Fibroblast of peridontal ligament (primary cell): Measurements from ENCODE around the gene SAMD7.
A peak's percentile ranks its signal among the peaks of the same experiment; 100 is the strongest.

Experiments used
- DNase-seq: peaks from one replicate; pipeline ENCODE4 v3.0.0-alpha.2; 2010; ENCODE audit errors: extremely low read depth

The SAMD7 gene

GRCh38 chr3:169907944-169908343 is 3.4 kb upstream of the SAMD7 start:
- DNase-seq, result no peak

GRCh38 chr3:169913323-169913722 is 2.0 kb downstream of the SAMD7 start:
- DNase-seq, result no peak

- peak; percentile 46 for DNase-seq
These were observed 2.9 kb downstream of the SAMD7 start for GRCh38 chr3:169914321-169914720.

DNA sequence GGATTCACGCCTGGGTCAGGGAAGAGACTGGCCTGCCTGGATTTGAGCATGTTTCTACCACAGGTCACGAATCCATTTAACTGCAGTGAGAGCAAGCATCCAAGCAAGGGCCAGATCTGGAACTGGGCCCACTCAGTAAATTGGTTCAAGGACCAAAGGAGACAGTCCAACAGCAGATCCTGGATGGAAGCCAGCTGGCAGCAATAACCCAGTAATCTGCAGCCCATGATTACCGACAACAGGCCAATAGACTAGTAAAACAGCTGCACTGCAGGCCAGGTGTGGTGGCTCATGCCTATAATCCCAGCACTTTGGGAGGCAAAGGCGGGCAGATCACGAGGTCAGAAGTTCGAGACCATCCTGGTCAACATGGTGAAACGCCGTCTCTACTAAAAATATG is 11.8 kb downstream of the SAMD7 start:
- peak; percentile 25 for DNase-seq

GRCh38 chr3:169923831-169924230 is 12.5 kb downstream of the SAMD7 start:
- DNase-seq, result peak; percentile 5

- DNase-seq, result no peak
These were observed 18.6 kb downstream of the SAMD7 start for GRCh38 chr3:169929830-169930519.

DNA sequence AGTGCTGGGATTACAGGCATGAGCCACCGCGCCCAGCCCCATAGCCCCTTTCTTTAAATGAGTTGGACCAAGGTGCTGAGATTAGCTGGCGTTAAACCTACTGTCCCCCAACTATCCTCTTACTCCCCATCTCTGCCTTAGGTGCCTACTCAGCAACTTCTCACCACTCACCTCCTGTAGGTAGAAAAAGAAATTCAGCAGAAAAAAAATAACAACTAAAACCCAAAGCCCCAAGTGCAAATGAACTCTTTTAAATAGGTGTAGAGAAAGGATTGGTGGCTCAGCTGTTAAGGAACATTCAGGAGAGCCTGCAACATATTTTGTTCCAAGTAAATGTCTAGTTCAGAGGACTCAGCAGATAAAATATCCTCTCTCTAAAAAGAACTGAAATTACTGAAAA is 19.5 kb downstream of the SAMD7 start:
- no peak for DNase-seq

DNA sequence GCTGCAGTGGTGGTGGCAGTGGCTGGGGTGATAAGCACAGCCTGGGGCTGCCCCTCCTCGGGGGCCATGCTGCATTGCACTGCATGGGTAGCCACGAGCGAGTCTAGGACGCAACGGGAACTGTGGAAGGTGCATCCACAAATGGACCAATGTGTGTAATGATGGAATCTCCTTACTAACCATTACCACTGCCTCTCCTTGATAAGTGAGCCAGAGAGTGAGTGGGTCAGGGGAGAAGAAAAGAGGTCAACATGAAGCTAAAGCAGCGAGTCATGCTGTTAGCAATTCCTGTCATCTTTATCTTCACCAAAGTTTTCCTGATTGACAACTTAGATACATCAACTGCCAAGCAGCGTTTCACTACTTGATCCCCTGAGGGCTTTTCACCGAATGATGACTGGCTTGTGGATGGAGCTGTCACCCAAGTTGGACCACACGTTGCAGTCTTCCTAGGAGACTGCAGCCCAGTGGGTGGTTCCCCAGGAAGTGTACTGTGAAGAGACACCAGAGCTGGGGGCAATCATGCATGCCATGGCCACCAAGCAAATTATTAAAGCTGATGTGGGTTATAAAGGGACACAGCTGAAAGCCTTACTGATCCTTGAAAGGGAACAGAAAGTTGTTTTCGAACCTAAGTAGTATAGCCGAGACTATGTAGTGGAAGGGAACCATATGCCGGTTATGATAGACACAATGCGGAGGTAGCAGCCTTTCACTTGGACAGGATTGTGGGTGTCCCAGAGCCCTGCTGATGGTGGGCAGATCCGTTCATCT is 20.6 kb downstream of the SAMD7 start:
- DNase-seq, result no peak

DNA sequence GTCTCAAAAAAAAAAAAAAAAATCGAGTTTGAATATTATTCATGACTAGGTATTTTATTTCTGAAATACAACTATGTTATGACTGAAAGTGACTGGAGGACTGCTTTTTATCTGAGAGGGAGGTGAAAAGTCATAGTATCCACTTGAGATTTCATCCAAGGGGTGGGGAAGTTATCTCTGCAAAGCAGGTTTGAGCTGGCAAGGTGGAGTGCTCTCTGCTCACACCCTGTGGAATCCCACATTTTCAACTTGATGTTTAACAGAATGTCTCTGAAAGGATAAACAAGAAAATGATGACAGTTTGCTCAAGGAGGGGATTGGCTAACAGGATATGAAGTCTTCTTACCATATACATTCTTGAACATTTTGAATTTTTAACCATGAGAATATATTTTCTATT is 27.9 kb downstream of the SAMD7 start:
- no peak for DNase-seq

DNA sequence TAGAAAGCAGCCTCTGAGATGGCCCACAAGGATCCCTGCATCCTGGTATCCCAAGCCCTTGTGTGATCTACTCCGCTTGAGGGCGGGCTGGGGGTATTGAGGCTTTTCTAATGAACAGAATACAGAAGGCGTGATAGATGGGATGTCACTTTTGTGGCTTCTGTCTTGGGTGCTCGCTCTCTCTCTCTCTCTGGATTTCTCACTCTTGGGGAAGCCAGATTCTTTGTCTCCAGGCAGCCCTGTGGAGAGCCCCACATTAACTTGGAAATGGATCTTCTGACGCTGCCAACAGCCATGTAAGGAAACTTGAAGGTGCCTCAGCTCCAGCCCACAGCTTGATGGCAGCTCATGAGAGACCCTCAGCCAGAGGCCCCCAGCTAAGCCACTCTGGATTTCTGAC is 28.4 kb downstream of the SAMD7 start:
- no peak for DNase-seq

GRCh38 chr3:169940470-169941181 is 29.3 kb downstream of the SAMD7 start:
- no peak for DNase-seq

- DNase-seq, result peak; percentile 14
These were observed 33.9 kb downstream of the SAMD7 start for GRCh38 chr3:169945313-169945712.

DNA sequence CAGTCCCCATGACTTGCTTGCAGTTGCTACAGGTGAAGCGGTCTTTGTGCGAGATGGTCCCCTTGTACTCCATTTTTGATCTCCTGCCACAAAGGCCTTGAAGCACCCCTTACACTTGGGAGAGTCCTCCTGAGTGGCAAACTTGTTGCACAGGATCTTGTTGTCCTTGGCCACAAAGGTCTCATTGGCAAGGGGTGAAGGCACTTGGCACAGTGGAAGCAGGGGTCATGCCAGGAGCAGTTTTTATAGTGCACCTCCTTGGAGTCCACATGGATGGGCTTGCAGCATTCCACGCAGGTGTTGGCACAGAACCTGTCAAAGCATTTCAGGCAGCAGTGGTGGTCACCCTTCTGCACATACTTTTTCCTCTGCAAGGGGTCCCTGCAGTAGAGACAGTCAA is 35.0 kb downstream of the SAMD7 start:
- no peak for DNase-seq

DNA sequence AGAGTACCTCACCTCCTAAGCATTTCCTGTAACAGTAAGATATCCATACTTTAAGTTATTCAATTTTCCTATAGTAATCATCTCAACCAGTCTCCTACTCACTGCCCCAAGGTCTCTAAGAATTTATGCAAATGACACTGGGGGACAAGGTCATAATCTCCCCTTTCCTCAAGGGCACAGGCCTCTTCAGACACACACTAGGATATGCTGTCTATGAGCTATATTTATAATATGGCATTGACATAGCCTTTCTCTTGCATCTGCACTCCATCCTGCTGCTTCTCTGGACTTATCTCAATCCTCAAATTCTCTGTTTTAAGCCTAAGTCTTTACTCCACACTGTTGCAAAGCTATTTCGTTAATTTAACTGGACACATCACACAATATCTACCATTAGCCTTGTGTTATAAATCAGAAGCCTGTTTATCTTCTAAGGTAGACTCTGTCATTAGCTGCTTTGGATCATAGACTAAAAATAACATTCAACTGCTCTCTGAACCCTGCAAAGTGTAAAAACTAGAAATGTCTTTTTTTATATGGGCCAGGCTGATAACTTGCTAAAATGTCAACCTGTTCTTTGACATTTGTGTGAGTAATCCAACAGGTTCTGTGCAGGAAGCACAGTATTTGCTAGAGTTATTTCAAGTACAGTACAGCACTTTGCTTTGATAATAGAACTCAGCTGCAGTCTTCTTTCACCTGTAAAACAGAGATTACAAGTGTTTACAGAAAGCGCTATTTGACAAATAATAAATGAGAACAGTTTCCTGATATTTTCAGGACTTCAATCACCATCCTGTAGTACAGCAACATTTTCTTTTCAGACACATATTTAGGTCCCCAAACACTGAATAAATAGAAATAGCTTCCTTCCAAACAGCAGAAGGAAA is 37.4 kb downstream of the SAMD7 start:
- DNase-seq, result no peak

DNA sequence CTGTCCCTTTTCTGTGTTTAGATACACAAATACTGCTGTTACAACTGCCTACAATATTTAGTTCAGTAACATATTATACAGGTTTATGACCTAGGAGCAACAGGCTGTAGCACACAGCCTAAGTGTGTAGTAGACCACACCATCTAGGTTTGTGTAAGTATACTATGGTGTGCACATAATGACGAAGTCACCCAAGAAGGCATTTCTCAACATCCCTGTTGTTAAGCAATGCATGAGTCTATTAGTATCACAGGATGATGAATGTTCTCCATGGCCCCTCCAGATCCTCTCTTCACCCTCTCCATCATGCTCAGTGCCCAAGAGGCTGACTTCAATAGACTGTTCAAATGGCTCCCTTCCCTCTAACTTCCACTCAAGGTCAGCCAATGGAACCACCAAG is 40.7 kb downstream of the SAMD7 start:
- no peak for DNase-seq

DNA sequence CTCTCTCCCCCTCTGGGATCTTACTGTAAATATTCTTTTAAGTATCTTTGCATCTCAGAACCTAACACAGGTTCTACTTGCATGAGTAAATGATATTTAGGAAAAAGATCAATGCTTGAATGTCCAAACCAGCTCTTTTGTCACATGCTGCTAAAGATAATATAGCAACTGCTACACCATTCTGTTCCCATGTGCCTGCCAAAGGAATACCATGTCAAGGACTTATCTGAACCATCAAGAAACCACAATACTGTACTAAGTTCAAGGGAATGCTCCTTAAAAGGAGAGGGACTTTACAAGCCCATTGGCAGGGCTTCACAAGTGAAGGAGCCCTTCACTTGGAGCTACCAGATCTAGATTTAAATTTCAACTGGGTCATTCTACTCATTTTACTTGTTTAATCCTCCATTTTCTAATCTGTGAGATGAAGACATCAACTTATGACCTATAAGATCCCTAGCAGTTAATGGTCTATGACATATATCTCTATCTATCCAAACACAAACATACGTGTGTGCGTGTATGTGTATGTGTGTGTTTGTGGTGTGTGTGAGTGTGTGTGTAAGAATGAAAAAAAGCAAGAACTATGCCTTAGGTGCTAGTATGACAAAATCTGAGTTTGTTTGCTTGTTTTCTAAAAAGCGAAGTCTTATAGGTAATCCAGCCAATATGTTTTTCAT is 42.2 kb downstream of the SAMD7 start:
- DNase-seq, result no peak

GRCh38 chr3:169954142-169954756 is 42.9 kb downstream of the SAMD7 start:
- DNase-seq, result no peak

DNA sequence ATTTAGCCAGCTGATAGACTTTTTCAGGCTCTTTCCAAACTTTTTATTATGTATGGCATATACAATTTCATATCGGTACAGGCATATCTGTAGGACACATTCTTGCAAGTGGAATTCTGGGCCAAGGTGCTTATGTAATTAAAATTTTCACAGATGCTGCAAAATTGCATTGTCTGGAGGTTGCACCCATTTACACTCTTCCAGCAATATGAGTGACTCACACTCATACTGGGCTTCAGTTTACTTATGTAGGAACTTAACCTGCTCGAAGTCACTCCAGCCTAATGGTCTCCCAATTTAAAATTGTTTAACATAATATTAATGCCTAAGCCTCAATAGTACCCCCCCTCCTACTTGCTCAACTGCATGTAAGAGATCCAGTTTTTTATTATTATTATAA is 44.0 kb downstream of the SAMD7 start:
- no peak for DNase-seq

DNA sequence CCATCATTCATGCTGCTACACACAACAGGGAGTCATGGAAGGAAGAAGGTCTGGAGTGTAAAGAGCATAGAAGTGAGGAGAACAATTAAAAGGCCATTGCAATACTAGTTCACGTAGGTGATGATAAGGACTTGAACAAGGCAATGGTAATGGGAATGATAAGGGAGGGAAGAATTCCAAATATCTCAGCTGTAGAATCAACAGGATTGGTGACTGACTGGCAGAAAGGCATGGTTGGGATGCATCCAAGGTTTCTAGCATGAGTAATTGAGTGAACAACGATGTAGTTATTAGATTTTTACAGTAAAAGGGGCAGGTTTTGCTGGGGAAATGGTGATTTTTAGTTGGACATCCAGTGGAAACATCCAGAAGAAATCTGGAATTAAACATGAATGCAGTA is 52.8 kb downstream of the SAMD7 start:
- no peak for DNase-seq

- DNase-seq, result peak; percentile 26
These were observed 54.4 kb downstream of the SAMD7 start for GRCh38 chr3:169965562-169966427.
